Tibial nerve (tissue), 4 donors: Measurements from ENCODE around the gene SFTPD. TPM values are rescaled to one million over a fixed set of nuclear protein-coding genes. Genes with fewer than 3 reads are reported as not detected.

Source experiments
- DNase-seq, 2 donors: peaks; one replicate each; pipeline ENCODE4 v3.0.0-alpha.2; 2019; ENCODE audit warnings: low spot score in 2 of 2
- H3K27ac ChIP-seq, 4 donors: fragments of 200-600 bp; sonication (generic) in 3 of 4; one replicate each; pipeline ENCODE4 v1.5.1; 2017 to 2019; ENCODE audit warnings: mild to moderate bottlenecking in 1 of 4
- H3K27me3 ChIP-seq, 2 donors: fragments of 200-600 bp; sonication (generic) in 1 of 2; one replicate each; pipeline versions ENCODE4 v1.5.1 to v1.6.0; 2017 to 2019
- H3K36me3 ChIP-seq, 3 donors: fragments of 200-600 bp; sonication (generic); one replicate each; pipeline ENCODE4 v1.5.1; 2018 to 2019
- H3K4me1 ChIP-seq, 4 donors: fragments of 200-600 bp; sonication (generic) in 3 of 4; one replicate each; pipeline ENCODE4 v1.5.1; 2017 to 2019
- H3K4me3 ChIP-seq, 4 donors: fragments of 200-600 bp; sonication (generic) in 3 of 4; one replicate each; pipeline ENCODE4 v1.5.1; 2017 to 2019; ENCODE audit warnings: mild to moderate bottlenecking in 1 of 4, moderate library complexity in 1 of 4
- H3K9me3 ChIP-seq, 4 donors: fragments of 200-600 bp; sonication (generic) in 3 of 4; one replicate each; pipeline ENCODE4 v1.5.1; 2017 to 2019
- EP300 ChIP-seq, 2 donors: sonication (generic); formaldehyde crosslinking; IDR thresholded peaks; one replicate each; pipeline ENCODE4 v1.6.1; 2017; ENCODE audit warnings: antibody characterized with exemption in 2 of 2, mild to moderate bottlenecking in 1 of 2
- POLR2A ChIP-seq, 2 donors: fragments of 450-650 bp; IDR thresholded peaks; one replicate each; pipeline ENCODE4 v1.6.1; 2017; ENCODE audit warnings: antibody characterized with exemption in 2 of 2, mild to moderate bottlenecking in 2 of 2, moderate library complexity in 2 of 2
- WGBS, 2 donors: methylation state at CpG; one replicate each; pipeline ENCODE4 v1.1.5; 2018; 5-methylcytosine and 5-hydroxymethylcytosine counted together
- total RNA-seq, 4 donors: library from RNA; depleted of rRNA; stranded (reverse); fragments of >200 nt; gene quantifications; one replicate each; pipeline ENCODE4 v1.1.0, GENCODE V29; 2016
- TF ChIP-seq, protein P1 (sequence below), 5 experiments: fragments of 200-600 bp in 3 of 5; fragments of 450-650 bp in 2 of 5; sonication (generic) in 3 of 5; IDR thresholded peaks; one replicate each; pipeline ENCODE4 v1.5.1; 2016 to 2019; ENCODE audit warnings: antibody characterized with exemption in 5 of 5, mild to moderate bottlenecking in 3 of 5, moderate library complexity in 2 of 5

Gene SFTPD
- total RNA-seq, 4 donors from 2014 or later: 1.5 to 2.5 TPM; not detected in 2

GRCh38 chr10:79981450-79982361, 32.8 kb upstream of the SFTPD start:
- Histone ChIP-seq H3K36me3 (no peaks in the 10 kb centered on the region), H3K9me3 (no peaks in the 10 kb centered on the region), H3K27me3 (peaks cover 0 to 17% of the 10 kb centered on the region in 2 donors), H3K27ac (peak overlapping the region in 2 of 4 donors; percentile 6 to 82), H3K4me3 (peak overlapping the region; percentile 40 to 80 (median 48)), H3K4me1 (peaks cover 0 to 27% (median 9%) of the 10 kb centered on the region in 4 donors)
- no peak for TF ChIP-seq EP300 (IDR thresholded peaks at IDR 0.05)
- TF ChIP-seq, protein P1, sequence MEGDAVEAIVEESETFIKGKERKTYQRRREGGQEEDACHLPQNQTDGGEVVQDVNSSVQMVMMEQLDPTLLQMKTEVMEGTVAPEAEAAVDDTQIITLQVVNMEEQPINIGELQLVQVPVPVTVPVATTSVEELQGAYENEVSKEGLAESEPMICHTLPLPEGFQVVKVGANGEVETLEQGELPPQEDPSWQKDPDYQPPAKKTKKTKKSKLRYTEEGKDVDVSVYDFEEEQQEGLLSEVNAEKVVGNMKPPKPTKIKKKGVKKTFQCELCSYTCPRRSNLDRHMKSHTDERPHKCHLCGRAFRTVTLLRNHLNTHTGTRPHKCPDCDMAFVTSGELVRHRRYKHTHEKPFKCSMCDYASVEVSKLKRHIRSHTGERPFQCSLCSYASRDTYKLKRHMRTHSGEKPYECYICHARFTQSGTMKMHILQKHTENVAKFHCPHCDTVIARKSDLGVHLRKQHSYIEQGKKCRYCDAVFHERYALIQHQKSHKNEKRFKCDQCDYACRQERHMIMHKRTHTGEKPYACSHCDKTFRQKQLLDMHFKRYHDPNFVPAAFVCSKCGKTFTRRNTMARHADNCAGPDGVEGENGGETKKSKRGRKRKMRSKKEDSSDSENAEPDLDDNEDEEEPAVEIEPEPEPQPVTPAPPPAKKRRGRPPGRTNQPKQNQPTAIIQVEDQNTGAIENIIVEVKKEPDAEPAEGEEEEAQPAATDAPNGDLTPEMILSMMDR (IDR thresholded peaks at IDR 0.05): no peak
- TF ChIP-seq POLR2A (IDR thresholded peaks at IDR 0.05): no peak
- no peak for DNase-seq
- 0 to 2% methylated on average over 35 to 42 of the region's 89 CpGs for WGBS, 2 donors

DNA sequence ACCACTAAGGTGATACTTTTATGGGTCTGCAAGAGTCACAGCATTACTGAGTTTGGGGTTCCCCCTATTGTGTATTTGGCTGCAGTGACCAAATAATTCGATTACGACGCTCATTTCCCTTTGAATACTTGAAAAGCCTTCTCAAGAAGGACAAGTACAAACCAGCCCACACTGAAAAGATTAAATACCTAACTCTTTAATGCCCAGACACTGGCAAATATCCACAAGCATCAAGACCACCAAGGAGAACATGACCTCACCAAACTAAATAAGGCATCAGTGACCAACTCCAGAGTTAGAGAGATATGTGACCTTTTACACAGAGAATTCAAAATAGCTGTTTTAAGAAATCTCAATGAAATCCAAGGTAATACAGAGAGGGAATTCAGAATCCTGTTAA, 31.8 kb upstream of the SFTPD start:
- no peak for TF ChIP-seq EP300 (IDR thresholded peaks at IDR 0.05)
- no peak for TF ChIP-seq POLR2A (IDR thresholded peaks at IDR 0.05)
- TF ChIP-seq, protein P1 (IDR thresholded peaks at IDR 0.05): no peak
- Histone ChIP-seq H3K27me3 (peaks cover 0 to 17% of the 10 kb centered on the region in 2 donors), H3K4me1 (peaks cover 0 to 27% (median 9%) of the 10 kb centered on the region in 4 donors), H3K4me3 (no peak overlapping the region), H3K36me3 (no peaks in the 10 kb centered on the region), H3K27ac (no peak overlapping the region), H3K9me3 (peaks cover 0 to 9% (median 0%) of the 10 kb centered on the region in 4 donors)
- DNase-seq: no peak
- 53 to 60% methylated on average over 3 of the region's 3 CpGs for WGBS, 2 donors

- DNase-seq: no peak
- Histone ChIP-seq H3K4me3 (no peak overlapping the region), H3K27ac (no peak overlapping the region), H3K27me3 (peaks cover 0 to 17% of the 10 kb centered on the region in 2 donors), H3K4me1 (peaks cover 0 to 27% (median 9%) of the 10 kb centered on the region in 4 donors), H3K36me3 (no peaks in the 10 kb centered on the region), H3K9me3 (peaks cover 0 to 15% (median 0%) of the 10 kb centered on the region in 4 donors)
- no peak for TF ChIP-seq POLR2A (IDR thresholded peaks at IDR 0.05)
- TF ChIP-seq, protein P1 (IDR thresholded peaks at IDR 0.05): no peak
- TF ChIP-seq EP300 (IDR thresholded peaks at IDR 0.05): no peak
- 88 to 91% methylated on average over 2 of the region's 2 CpGs for WGBS, 2 donors
Measured at GRCh38 chr10:79979976-79980687, 31.2 kb upstream of the SFTPD start.

DNA sequence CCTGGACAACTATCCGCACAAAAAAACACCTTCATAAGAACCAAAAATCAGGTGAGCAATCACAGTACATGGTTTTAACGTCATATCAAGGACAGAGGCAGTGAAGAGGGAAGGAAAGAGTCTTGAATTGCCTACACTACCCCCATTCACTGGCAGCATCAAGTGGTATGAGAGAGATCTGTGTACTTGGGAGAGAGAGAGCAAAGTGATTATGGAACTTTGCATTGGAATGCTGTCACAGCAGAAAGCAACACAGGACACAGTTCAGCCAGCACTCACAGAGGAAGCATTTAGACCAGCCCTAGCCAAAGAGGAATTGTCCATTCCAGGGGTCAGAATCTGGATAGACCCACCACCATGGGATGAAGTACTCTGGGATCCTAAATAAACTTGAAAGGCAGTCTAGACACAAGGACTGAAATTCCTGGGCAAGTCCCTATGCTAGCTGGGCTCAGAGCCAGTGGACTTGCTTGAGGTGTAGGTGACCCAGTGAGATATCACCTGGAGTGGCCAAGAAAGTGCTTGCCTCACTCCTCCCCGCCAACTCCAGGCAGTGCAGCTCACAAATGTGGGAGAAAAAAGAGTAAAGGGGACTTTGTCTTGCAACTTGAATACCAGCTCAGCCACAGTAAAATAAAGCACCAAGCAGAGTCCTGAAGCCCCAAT, 30.5 kb upstream of the SFTPD start:
- H3K27me3 ChIP-seq: peaks cover 0 to 17% of the 10 kb centered on the region in 2 donors
- H3K36me3 ChIP-seq: no peaks in the 10 kb centered on the region
- no peak overlapping the region for H3K4me3 ChIP-seq
- DNase-seq: no peak
- H3K4me1 ChIP-seq: peaks cover 0 to 27% (median 9%) of the 10 kb centered on the region in 4 donors
- WGBS, 2 donors: 61 to 80% methylated on average over 3 of the region's 3 CpGs
- H3K27ac ChIP-seq: no peak overlapping the region
- H3K9me3 ChIP-seq: peaks cover 0 to 15% (median 0%) of the 10 kb centered on the region in 4 donors
- TF ChIP-seq POLR2A (IDR thresholded peaks at IDR 0.05): no peak
- no peak for TF ChIP-seq EP300 (IDR thresholded peaks at IDR 0.05)
- TF ChIP-seq, protein P1 (IDR thresholded peaks at IDR 0.05): no peak
